Activated B cell treated with CpG ODN at 0.5 μM for 24 hours (primary cell): ENCODE results near the gene FMN1. TPM values are rescaled to one million over a fixed set of nuclear protein-coding genes. Genes with fewer than 3 reads are reported as not detected.

Experiments used
- ATAC-seq: fragments of 200-7000 bp; cut with Tn5 transposase; one replicate; pipeline ENCODE4 v1.10.0; 2021; ENCODE audit warnings: low read depth, mild to moderate bottlenecking, moderate library complexity
- CTCF ChIA-PET: fragments of 350-600 bp; sonication (Branson Sonifier 250); formaldehyde crosslinking; loops from one replicate; lab custom pipeline; 2021; ENCODE audit warnings: antibody characterized with exemption; lab: Charles Lee
- POLR2A ChIA-PET: fragments of 350-600 bp; sonication (Branson Sonifier 250); formaldehyde crosslinking; loops from one replicate; lab custom pipeline; 2021; ENCODE audit warnings: antibody characterized with exemption; lab: Charles Lee
- DNase-seq: peaks from one replicate; pipeline ENCODE4 v3.0.0; 2022
- H3K27ac Mint-ChIP-seq: one replicate; pipeline ENCODE4 v1.8.0; 2020; ENCODE audit warnings: mixed read lengths
- H3K27me3 Mint-ChIP-seq: one replicate; pipeline ENCODE4 v1.8.0; 2021; ENCODE audit warnings: mixed read lengths
- H3K36me3 Mint-ChIP-seq: one replicate; pipeline ENCODE4 v1.8.0; 2021; ENCODE audit warnings: low read depth, mixed read lengths
- H3K4me1 Mint-ChIP-seq: one replicate; pipeline ENCODE4 v1.8.0; 2021; ENCODE audit warnings: mixed read lengths
- H3K4me3 Mint-ChIP-seq: one replicate; pipeline ENCODE4 v1.8.0; 2020; ENCODE audit warnings: mild to moderate bottlenecking, mixed read lengths
- H3K9me3 Mint-ChIP-seq: one replicate; pipeline ENCODE4 v1.8.0; 2020; ENCODE audit warnings: mixed read lengths
- intact Hi-C: fragments of 100-400 bp; cut with micrococcal nuclease; formaldehyde crosslinking; loops from one replicate; pipeline ENCODE4 v1.15.1; 2024
- total RNA-seq: library from RNA; stranded (reverse); gene quantifications from 2 replicates; pipeline ENCODE4 v1.2.3, GENCODE V29; 2022
- TF ChIP-seq, protein P1 (sequence below): fragments of 200-600 bp; IDR thresholded peaks from one replicate; pipeline ENCODE4 v1.8.0; 2022; ENCODE audit warnings: antibody characterized with exemption, mild to moderate bottlenecking

FMN1 gene
- total RNA-seq, 1 donor from 2014 or later, result 0.80 TPM

DNA sequence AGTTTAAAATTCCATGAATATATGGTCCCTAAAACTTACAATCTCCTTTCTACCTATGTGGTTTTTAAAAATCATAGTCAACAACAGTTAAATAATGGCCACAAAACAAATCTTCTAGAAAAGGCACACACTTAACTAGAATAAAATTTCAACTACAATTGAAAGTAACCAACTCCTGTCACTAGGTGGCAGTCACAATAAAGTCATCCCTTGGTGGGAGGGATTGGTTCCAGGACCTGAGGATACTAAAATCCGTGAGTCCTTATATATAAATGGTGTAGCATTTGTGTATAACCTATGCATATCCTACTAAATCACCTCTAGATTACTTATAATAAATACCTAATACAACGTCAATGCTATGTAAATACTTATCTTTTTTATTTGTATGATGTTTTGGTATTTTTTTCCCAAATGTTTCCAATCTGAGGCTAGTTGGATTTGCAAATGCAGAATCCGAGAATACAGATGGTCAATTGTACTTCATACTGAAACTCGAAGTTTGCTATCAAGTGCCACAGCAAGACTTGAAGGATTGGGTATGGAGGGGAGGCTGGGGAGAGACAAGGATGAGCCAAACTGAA, 172.6 kb downstream of the FMN1 start:
- intact Hi-C loops, result loop anchor here (1.0 to 2.0 kb wide), 2 partner anchors 111 to 678 kb away; no protein-coding TSS in a partner anchor
- no peaks in the 10 kb centered on the region for H3K4me1 Mint-ChIP-seq
- H3K36me3 Mint-ChIP-seq, result no peaks in the 10 kb centered on the region
- no peak overlapping the region for H3K27ac Mint-ChIP-seq
- TF ChIP-seq, protein P1, sequence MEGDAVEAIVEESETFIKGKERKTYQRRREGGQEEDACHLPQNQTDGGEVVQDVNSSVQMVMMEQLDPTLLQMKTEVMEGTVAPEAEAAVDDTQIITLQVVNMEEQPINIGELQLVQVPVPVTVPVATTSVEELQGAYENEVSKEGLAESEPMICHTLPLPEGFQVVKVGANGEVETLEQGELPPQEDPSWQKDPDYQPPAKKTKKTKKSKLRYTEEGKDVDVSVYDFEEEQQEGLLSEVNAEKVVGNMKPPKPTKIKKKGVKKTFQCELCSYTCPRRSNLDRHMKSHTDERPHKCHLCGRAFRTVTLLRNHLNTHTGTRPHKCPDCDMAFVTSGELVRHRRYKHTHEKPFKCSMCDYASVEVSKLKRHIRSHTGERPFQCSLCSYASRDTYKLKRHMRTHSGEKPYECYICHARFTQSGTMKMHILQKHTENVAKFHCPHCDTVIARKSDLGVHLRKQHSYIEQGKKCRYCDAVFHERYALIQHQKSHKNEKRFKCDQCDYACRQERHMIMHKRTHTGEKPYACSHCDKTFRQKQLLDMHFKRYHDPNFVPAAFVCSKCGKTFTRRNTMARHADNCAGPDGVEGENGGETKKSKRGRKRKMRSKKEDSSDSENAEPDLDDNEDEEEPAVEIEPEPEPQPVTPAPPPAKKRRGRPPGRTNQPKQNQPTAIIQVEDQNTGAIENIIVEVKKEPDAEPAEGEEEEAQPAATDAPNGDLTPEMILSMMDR, result no peak
- no peak overlapping the region for H3K4me3 Mint-ChIP-seq
- no peak for ATAC-seq
- no peak for DNase-seq
- ChIA-PET CTCF (interaction anchor here (1.0 kb wide), 1 partner anchor 679 kb away, joined by 5 read pairs; no protein-coding TSS in a partner anchor), POLR2A (no interaction called here)
- no peaks in the 10 kb centered on the region for H3K9me3 Mint-ChIP-seq
- H3K27me3 Mint-ChIP-seq, result peaks cover 10% of the 10 kb centered on the region

DNA sequence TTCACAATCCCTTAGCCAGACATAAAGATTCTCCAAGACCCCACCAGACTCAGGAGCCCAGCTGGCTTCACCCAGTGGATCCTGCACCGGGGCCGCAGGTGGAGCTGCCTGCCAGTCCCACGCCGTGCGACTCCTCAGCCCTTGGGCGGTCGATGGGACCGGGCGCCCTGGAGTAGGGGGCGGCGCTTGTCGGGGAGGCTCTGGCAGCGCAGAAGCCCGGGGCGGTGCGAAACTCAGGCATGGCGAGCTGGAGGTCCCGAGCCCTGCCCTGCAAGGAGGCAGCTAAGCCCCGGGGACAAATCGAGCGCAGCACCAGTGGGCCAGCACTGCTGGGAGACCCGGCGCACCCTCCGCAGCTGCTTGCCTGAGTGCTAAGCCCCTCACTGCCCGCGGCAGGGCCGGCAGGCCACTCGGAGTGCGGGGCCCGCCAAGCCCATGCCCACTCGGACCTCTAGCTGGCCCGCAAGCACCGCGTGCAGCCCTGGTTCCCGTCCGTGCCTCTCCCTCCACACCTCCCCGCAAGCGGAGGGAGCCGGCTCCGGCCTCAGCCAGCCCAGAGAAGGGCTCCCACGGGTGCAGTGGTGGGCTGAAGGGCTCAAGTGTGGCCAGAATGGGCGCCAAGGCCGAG, 175.0 kb downstream of the FMN1 start:
- ChIA-PET CTCF (no interaction called here), POLR2A (no interaction called here)
- no peak overlapping the region for H3K4me3 Mint-ChIP-seq
- H3K27ac Mint-ChIP-seq, result no peak overlapping the region
- H3K4me1 Mint-ChIP-seq, result no peaks in the 10 kb centered on the region
- H3K36me3 Mint-ChIP-seq, result no peaks in the 10 kb centered on the region
- ATAC-seq (no peak), DNase-seq (no peak)
- TF ChIP-seq, protein P1, result no peak
- no peaks in the 10 kb centered on the region for H3K9me3 Mint-ChIP-seq
- peaks cover 14% of the 10 kb centered on the region for H3K27me3 Mint-ChIP-seq
- intact Hi-C loops, result no loop called here

DNA sequence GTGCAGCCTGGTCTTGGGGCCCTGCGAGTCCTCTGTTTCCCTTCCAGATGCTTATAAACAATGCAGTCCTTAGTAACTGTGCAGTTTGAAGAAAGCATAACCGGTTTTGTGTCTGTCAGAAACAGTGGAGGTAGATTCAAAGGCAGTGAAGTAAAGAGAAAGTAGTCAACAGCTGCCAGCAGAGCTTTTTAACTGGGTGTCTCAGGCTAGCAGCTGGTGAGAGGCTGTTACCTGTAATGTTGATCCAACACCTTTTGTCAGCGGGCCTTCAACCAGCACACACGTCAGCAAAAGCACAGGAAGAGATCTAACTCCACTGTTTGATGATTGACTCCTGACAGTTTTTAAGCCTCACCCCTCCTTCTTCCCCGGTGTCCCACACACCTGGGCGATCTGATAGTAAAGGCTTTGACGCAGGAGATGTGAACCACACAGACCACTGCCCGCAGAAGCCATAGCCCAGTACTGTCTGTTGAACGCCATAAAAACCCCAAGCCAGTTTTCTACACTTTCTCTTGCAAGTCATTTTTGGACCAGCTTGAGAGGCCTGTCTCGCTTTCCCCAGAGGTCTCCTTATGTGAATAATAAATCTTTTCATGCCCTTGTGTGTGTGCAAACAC, 178.0 kb downstream of the FMN1 start:
- Mint-ChIP-seq H3K27ac (no peak overlapping the region), H3K9me3 (no peaks in the 10 kb centered on the region), H3K4me3 (no peak overlapping the region), H3K27me3 (peaks cover 8% of the 10 kb centered on the region), H3K36me3 (no peaks in the 10 kb centered on the region), H3K4me1 (no peaks in the 10 kb centered on the region)
- ChIA-PET POLR2A (no interaction called here), CTCF (no interaction called here)
- intact Hi-C loops, result no loop called here
- TF ChIP-seq, protein P1, result no peak
- DNase-seq, result no peak
- no peak for ATAC-seq

DNA sequence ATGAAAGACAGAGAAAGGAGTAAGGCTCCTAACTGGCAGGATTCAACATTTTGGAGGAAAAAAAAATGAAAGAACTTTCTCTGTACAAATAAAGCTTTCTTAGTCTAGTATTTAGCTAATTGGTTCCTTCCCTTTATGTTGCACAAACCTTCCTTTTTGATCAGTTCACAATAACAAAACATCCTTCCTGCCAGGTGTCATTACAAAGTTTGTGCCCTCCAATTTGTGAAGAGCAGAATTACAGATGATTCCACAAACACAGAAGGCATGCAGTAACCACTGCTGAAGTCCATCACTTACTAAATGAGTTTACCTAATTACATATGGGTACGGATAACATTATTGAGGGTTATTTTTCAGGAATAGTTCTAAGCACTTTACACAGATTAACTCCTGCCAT, 179.9 kb downstream of the FMN1 start:
- intact Hi-C loops, result no loop called here
- Mint-ChIP-seq H3K9me3 (no peaks in the 10 kb centered on the region), H3K4me1 (no peaks in the 10 kb centered on the region), H3K36me3 (no peaks in the 10 kb centered on the region), H3K4me3 (no peak overlapping the region), H3K27ac (no peak overlapping the region), H3K27me3 (peaks cover 6% of the 10 kb centered on the region)
- ATAC-seq, result no peak
- DNase-seq, result no peak
- ChIA-PET CTCF (no interaction called here), POLR2A (interaction anchor here (0.7 kb wide), 1 partner anchor 19 kb away, joined by 3 read pairs; no protein-coding TSS in a partner anchor)
- TF ChIP-seq, protein P1, result no peak

DNA sequence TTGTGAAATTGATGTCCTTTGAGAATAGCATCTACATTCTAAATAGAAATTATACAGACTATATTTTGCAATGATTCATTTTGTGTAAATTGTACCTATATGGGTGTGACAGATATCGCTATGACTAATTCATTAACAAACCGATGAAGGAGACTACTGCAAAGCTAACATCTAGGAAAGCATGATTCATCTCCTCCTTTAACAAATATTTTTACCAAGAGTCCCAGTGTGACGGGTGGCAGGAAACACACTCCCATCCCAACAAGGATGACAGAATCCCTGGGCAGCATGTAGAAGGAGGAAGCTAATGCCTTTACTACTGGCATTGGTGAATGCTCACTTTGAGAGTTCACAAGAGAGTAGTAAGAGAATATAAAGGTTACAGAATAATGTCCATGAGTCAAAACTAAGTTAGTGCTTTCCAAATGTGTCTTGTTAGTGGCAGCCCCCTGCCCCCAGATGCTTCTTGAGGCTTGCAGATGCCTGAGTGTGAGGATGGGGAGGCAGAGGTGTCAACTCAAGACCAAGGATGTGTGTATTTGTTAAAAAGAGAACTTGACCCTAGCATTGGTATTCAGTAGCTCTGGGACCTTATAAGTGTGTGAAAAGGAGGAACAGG, 180.6 kb downstream of the FMN1 start:
- intact Hi-C loops, result no loop called here
- H3K27me3 Mint-ChIP-seq, result peaks cover 11% of the 10 kb centered on the region
- H3K4me3 Mint-ChIP-seq, result no peak overlapping the region
- DNase-seq, result no peak
- no peaks in the 10 kb centered on the region for H3K4me1 Mint-ChIP-seq
- H3K9me3 Mint-ChIP-seq, result no peaks in the 10 kb centered on the region
- ChIA-PET CTCF (interaction anchor here (1.8 kb wide), 1 partner anchor 352 kb away, joined by 4 read pairs; no protein-coding TSS in a partner anchor), POLR2A (interaction anchor here (0.7 kb wide), 1 partner anchor 20 kb away, joined by 3 read pairs; no protein-coding TSS in a partner anchor)
- H3K27ac Mint-ChIP-seq, result no peak overlapping the region
- H3K36me3 Mint-ChIP-seq, result no peaks in the 10 kb centered on the region
- ATAC-seq, result no peak
- TF ChIP-seq, protein P1, result no peak
